Activated naive CD4-positive, alpha-beta T cell treated with anti-CD3 and anti-CD28 coated beads, Interleukin-2, amount 50 U/mL, for 24 hours (primary cell): ENCODE measurements around the gene LDLRAD3.
"Not testable (repeated sequence)": the region's sequence is repeated elsewhere in the genome, so short reads cannot be mapped to it uniquely, and the experiment has no call there.

Source experiments
- H3K27ac Mint-ChIP-seq: one replicate; pipeline ENCODE4 v1.8.0; 2021; ENCODE audit warnings: mild to moderate bottlenecking, mixed read lengths
- H3K27me3 Mint-ChIP-seq: one replicate; pipeline ENCODE4 v1.8.0; 2021; ENCODE audit warnings: mixed read lengths
- H3K36me3 Mint-ChIP-seq: one replicate; pipeline ENCODE4 v1.8.0; 2021; ENCODE audit warnings: mixed read lengths
- H3K4me1 Mint-ChIP-seq: one replicate; pipeline ENCODE4 v1.8.0; 2021; ENCODE audit warnings: mixed read lengths
- H3K4me3 Mint-ChIP-seq: one replicate; pipeline ENCODE4 v1.8.0; 2021; ENCODE audit warnings: mild to moderate bottlenecking, mixed read lengths
- H3K9me3 Mint-ChIP-seq: one replicate; pipeline ENCODE4 v1.8.0; 2021; ENCODE audit warnings: mixed read lengths

The LDLRAD3 gene

GRCh38 chr11:36030731-36031281 is 86.9 kb downstream of the LDLRAD3 start:
- Mint-ChIP-seq H3K4me1 (no peaks in the 10 kb centered on the region), H3K4me3 (no peak overlapping the region), H3K27me3 (no peaks in the 10 kb centered on the region), H3K9me3 (no peaks in the 10 kb centered on the region), H3K27ac (no peak overlapping the region), H3K36me3 (no peaks in the 10 kb centered on the region)

- Mint-ChIP-seq H3K27ac (no peak overlapping the region), H3K4me3 (no peak overlapping the region), H3K4me1 (no peaks in the 10 kb centered on the region), H3K27me3 (no peaks in the 10 kb centered on the region), H3K9me3 (no peaks in the 10 kb centered on the region), H3K36me3 (no peaks in the 10 kb centered on the region)
Measured at GRCh38 chr11:36033082-36033751, 89.4 kb downstream of the LDLRAD3 start.

GRCh38 chr11:36033936-36034335 is 90.1 kb downstream of the LDLRAD3 start:
- no peak overlapping the region for H3K27ac Mint-ChIP-seq
- no peaks in the 10 kb centered on the region for H3K9me3 Mint-ChIP-seq
- H3K36me3 Mint-ChIP-seq = no peaks in the 10 kb centered on the region
- H3K4me3 Mint-ChIP-seq = no peak overlapping the region
- no peaks in the 10 kb centered on the region for H3K4me1 Mint-ChIP-seq
- no peaks in the 10 kb centered on the region for H3K27me3 Mint-ChIP-seq

GRCh38 chr11:36034551-36035331 is 90.9 kb downstream of the LDLRAD3 start:
- Mint-ChIP-seq H3K4me1 (no peaks in the 10 kb centered on the region), H3K4me3 (no peak overlapping the region), H3K9me3 (no peaks in the 10 kb centered on the region), H3K27ac (no peak overlapping the region), H3K27me3 (no peaks in the 10 kb centered on the region), H3K36me3 (no peaks in the 10 kb centered on the region)

- Mint-ChIP-seq H3K36me3 (no peaks in the 10 kb centered on the region), H3K27me3 (peaks cover 4% of the 10 kb centered on the region), H3K27ac (no peak overlapping the region), H3K9me3 (no peaks in the 10 kb centered on the region), H3K4me1 (no peaks in the 10 kb centered on the region), H3K4me3 (no peak overlapping the region)
Measured at GRCh38 chr11:36035454-36035853, 91.6 kb downstream of the LDLRAD3 start.

GRCh38 chr11:36035999-36036398 is 92.1 kb downstream of the LDLRAD3 start:
- Mint-ChIP-seq H3K4me1 (no peaks in the 10 kb centered on the region), H3K27ac (no peak overlapping the region), H3K27me3 (peaks cover 4% of the 10 kb centered on the region), H3K9me3 (no peaks in the 10 kb centered on the region), H3K36me3 (no peaks in the 10 kb centered on the region), H3K4me3 (no peak overlapping the region)

GRCh38 chr11:36037031-36037430 is 93.2 kb downstream of the LDLRAD3 start:
- no peaks in the 10 kb centered on the region for H3K36me3 Mint-ChIP-seq
- no peaks in the 10 kb centered on the region for H3K4me1 Mint-ChIP-seq
- H3K4me3 Mint-ChIP-seq = no peak overlapping the region
- no peaks in the 10 kb centered on the region for H3K9me3 Mint-ChIP-seq
- H3K27ac Mint-ChIP-seq = no peak overlapping the region
- peaks cover 4% of the 10 kb centered on the region for H3K27me3 Mint-ChIP-seq

- H3K36me3 Mint-ChIP-seq = no peaks in the 10 kb centered on the region
- H3K27ac Mint-ChIP-seq = no peak overlapping the region
- H3K4me1 Mint-ChIP-seq = no peaks in the 10 kb centered on the region
- no peak overlapping the region for H3K4me3 Mint-ChIP-seq
- H3K9me3 Mint-ChIP-seq = no peaks in the 10 kb centered on the region
- peaks cover 4% of the 10 kb centered on the region for H3K27me3 Mint-ChIP-seq
Measured at GRCh38 chr11:36038541-36038940, 94.7 kb downstream of the LDLRAD3 start.

GRCh38 chr11:36039471-36039870 is 95.6 kb downstream of the LDLRAD3 start:
- H3K4me3 Mint-ChIP-seq = no peak overlapping the region
- H3K36me3 Mint-ChIP-seq = no peaks in the 10 kb centered on the region
- no peak overlapping the region for H3K27ac Mint-ChIP-seq
- H3K27me3 Mint-ChIP-seq = peaks cover 4% of the 10 kb centered on the region
- no peaks in the 10 kb centered on the region for H3K9me3 Mint-ChIP-seq
- H3K4me1 Mint-ChIP-seq = no peaks in the 10 kb centered on the region

- H3K27ac Mint-ChIP-seq = no peak overlapping the region
- no peak overlapping the region for H3K4me3 Mint-ChIP-seq
- no peaks in the 10 kb centered on the region for H3K36me3 Mint-ChIP-seq
- H3K9me3 Mint-ChIP-seq = peaks cover 5% of the 10 kb centered on the region
- peaks cover 4% of the 10 kb centered on the region for H3K27me3 Mint-ChIP-seq
- no peaks in the 10 kb centered on the region for H3K4me1 Mint-ChIP-seq
Measured at GRCh38 chr11:36041988-36042611, 98.2 kb downstream of the LDLRAD3 start.

GRCh38 chr11:36044636-36045035 is 100.8 kb downstream of the LDLRAD3 start:
- H3K4me1 Mint-ChIP-seq = no peaks in the 10 kb centered on the region
- no peak overlapping the region for H3K27ac Mint-ChIP-seq
- no peak overlapping the region for H3K4me3 Mint-ChIP-seq

GRCh38 chr11:36045945-36046344 is 102.1 kb downstream of the LDLRAD3 start:
- not testable (repeated sequence) for H3K27me3 Mint-ChIP-seq, H3K9me3 Mint-ChIP-seq, H3K4me1 Mint-ChIP-seq, H3K36me3 Mint-ChIP-seq, H3K4me3 Mint-ChIP-seq, H3K27ac Mint-ChIP-seq

More at GRCh38 chr11:36044636-36045035, 100.8 kb downstream of the LDLRAD3 start:
- Mint-ChIP-seq H3K36me3 (no peaks in the 10 kb centered on the region), H3K9me3 (peaks cover 5% of the 10 kb centered on the region), H3K27me3 (peaks cover 5% of the 10 kb centered on the region)

GRCh38 chr11:36046932-36047331 is 103.1 kb downstream of the LDLRAD3 start:
- Mint-ChIP-seq H3K27ac (no peak overlapping the region), H3K27me3 (peaks cover 6% of the 10 kb centered on the region), H3K4me3 (no peak overlapping the region), H3K36me3 (no peaks in the 10 kb centered on the region), H3K9me3 (peaks cover 5% of the 10 kb centered on the region), H3K4me1 (no peaks in the 10 kb centered on the region)

GRCh38 chr11:36047344-36047743 is 103.5 kb downstream of the LDLRAD3 start:
- Mint-ChIP-seq H3K36me3 (no peaks in the 10 kb centered on the region), H3K27me3 (peaks cover 6% of the 10 kb centered on the region), H3K4me1 (no peaks in the 10 kb centered on the region), H3K27ac (no peak overlapping the region), H3K9me3 (peaks cover 5% of the 10 kb centered on the region), H3K4me3 (no peak overlapping the region)

GRCh38 chr11:36048496-36049247 is 104.8 kb downstream of the LDLRAD3 start:
- H3K4me3 Mint-ChIP-seq = no peak overlapping the region
- no peaks in the 10 kb centered on the region for H3K4me1 Mint-ChIP-seq
- H3K9me3 Mint-ChIP-seq = peaks cover 5% of the 10 kb centered on the region
- no peak overlapping the region for H3K27ac Mint-ChIP-seq
- no peaks in the 10 kb centered on the region for H3K36me3 Mint-ChIP-seq
- H3K27me3 Mint-ChIP-seq = peaks cover 6% of the 10 kb centered on the region
